Neutrophil (primary cell): ENCODE measurements around the gene OCSTAMP.

Experiments
- H3K27ac ChIP-seq: fragments of 200-600 bp; sonication (generic); 2 replicates; pipeline ENCODE4 v1.5.1; 2016; ENCODE audit warnings: mild to moderate bottlenecking, moderate library complexity
- H3K27me3 ChIP-seq: fragments of 200-600 bp; sonication (generic); 2 replicates; pipeline ENCODE4 v1.6.0; 2016; ENCODE audit warnings: mild to moderate bottlenecking
- H3K36me3 ChIP-seq: fragments of 200-600 bp; sonication (generic); 2 replicates; pipeline ENCODE4 v1.5.1; 2017
- H3K4me1 ChIP-seq, 2 experiments: fragments of 200-600 bp in 1 of 2; sonication (generic) in 1 of 2; 1 replicate in 1 of 2; 2 replicates in 1 of 2; pipeline versions ENCODE4 v1.5.1 to v1.6.1; 2013 to 2016; ENCODE audit warnings: low read depth in 1 of 2, low read length in 1 of 2, mild to moderate bottlenecking in 1 of 2, moderate library complexity in 1 of 2; ENCODE audit not compliant: control insufficient read depth in 1 of 2, insufficient read depth in 1 of 2
- H3K4me3 ChIP-seq, 2 experiments: fragments of 200-600 bp in 1 of 2; sonication (generic) in 1 of 2; 1 replicate in 1 of 2; 2 replicates in 1 of 2; pipeline ENCODE4 v1.5.1; 2013 to 2016; ENCODE audit warnings: low read depth in 1 of 2, low read length in 1 of 2, mild to moderate bottlenecking in 1 of 2, moderate library complexity in 1 of 2
- H3K9me3 ChIP-seq: fragments of 200-600 bp; sonication (generic); 2 replicates; pipeline ENCODE4 v1.5.1; 2016
- TF ChIP-seq, protein P1 (sequence below): fragments of 200-600 bp; sonication (generic); IDR thresholded peaks from 2 replicates; pipeline ENCODE4 v1.5.1; 2016; ENCODE audit warnings: antibody characterized with exemption

Gene OCSTAMP

DNA sequence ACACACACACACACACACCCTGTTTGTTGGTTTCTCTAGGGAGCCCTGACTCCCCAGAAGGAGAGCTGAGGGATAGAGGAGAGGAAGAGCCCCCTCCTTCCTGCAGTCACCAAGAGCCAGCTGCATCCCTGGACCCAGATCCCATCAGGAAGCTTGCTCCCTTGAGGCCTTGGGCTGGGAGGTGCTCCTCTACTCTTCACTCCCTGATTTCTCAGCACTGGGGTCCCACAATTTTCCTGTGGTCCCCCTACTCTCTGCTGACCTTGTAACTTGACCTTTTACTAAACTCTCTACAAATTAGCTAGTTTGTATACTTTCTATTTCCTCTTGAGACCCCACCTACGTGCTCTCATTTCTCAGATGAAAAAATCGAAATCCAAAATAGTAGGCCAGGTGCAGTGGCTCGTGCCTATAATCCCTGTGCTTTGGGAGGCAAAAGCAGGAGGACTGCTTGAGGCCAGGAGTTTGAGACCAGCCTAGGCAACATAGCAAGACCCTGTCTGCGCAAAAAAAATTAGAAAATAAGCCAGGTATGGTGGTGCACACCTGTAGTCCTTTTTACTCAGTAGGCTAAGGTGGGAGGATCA is 5.0 kb upstream of the OCSTAMP start:
- peaks cover 4 to 5% of the 10 kb centered on the region in 2 experiments for H3K4me1 ChIP-seq
- H3K9me3 ChIP-seq, result no peaks in the 10 kb centered on the region
- no peak overlapping the region for H3K27ac ChIP-seq
- no peak overlapping the region for H3K4me3 ChIP-seq
- TF ChIP-seq, protein P1, sequence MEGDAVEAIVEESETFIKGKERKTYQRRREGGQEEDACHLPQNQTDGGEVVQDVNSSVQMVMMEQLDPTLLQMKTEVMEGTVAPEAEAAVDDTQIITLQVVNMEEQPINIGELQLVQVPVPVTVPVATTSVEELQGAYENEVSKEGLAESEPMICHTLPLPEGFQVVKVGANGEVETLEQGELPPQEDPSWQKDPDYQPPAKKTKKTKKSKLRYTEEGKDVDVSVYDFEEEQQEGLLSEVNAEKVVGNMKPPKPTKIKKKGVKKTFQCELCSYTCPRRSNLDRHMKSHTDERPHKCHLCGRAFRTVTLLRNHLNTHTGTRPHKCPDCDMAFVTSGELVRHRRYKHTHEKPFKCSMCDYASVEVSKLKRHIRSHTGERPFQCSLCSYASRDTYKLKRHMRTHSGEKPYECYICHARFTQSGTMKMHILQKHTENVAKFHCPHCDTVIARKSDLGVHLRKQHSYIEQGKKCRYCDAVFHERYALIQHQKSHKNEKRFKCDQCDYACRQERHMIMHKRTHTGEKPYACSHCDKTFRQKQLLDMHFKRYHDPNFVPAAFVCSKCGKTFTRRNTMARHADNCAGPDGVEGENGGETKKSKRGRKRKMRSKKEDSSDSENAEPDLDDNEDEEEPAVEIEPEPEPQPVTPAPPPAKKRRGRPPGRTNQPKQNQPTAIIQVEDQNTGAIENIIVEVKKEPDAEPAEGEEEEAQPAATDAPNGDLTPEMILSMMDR, result no peak
- peaks cover 6% of the 10 kb centered on the region for H3K27me3 ChIP-seq
- H3K36me3 ChIP-seq, result no peaks in the 10 kb centered on the region

DNA sequence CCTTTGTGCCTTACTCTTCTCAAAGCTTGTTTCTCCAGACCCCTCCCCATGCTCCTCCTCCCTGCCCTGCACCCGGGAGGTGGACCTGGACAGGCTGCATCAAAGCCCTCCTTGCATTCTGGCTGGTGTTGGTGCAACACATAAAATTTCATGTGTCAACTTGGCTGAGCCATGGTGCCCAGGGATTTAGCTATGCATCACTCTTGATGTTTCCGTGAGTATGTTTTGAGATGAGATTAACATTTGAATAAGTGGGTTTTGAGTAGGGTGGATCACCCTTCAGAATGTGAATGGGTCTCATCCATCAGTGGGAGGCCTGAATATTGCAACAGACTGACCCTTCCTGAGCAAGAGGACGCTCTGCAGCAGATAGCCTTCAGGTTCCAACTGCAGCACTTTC is 4.4 kb upstream of the OCSTAMP start:
- Histone ChIP-seq H3K4me3 (no peak overlapping the region), H3K27ac (no peak overlapping the region), H3K27me3 (peaks cover 13% of the 10 kb centered on the region), H3K9me3 (no peaks in the 10 kb centered on the region), H3K36me3 (no peaks in the 10 kb centered on the region), H3K4me1 (peaks cover 6 to 7% of the 10 kb centered on the region in 2 experiments)
- TF ChIP-seq, protein P1, result no peak

DNA sequence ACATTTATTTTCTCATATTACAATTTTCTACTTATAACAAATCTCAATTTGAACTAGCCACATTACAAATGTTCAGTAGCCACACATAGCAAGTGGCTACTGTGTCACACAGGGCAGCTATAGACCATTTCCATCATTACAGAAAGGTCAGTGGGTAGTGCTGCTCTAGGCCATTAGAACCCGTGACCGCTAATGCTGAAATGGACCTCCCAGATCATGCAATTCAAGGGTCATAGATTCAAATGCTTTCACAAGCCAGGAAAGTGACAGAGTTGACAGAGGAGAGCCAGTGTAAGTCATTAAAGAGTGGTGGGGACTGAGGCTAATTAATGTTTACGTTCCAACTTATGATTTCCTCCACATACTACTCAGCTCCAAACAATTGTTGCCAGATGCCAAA is 3.5 kb upstream of the OCSTAMP start:
- Histone ChIP-seq H3K36me3 (no peaks in the 10 kb centered on the region), H3K4me3 (no peak overlapping the region), H3K9me3 (no peaks in the 10 kb centered on the region), H3K27me3 (peaks cover 14% of the 10 kb centered on the region), H3K27ac (no peak overlapping the region), H3K4me1 (peaks cover 6 to 7% of the 10 kb centered on the region in 2 experiments)
- TF ChIP-seq, protein P1, result no peak

DNA sequence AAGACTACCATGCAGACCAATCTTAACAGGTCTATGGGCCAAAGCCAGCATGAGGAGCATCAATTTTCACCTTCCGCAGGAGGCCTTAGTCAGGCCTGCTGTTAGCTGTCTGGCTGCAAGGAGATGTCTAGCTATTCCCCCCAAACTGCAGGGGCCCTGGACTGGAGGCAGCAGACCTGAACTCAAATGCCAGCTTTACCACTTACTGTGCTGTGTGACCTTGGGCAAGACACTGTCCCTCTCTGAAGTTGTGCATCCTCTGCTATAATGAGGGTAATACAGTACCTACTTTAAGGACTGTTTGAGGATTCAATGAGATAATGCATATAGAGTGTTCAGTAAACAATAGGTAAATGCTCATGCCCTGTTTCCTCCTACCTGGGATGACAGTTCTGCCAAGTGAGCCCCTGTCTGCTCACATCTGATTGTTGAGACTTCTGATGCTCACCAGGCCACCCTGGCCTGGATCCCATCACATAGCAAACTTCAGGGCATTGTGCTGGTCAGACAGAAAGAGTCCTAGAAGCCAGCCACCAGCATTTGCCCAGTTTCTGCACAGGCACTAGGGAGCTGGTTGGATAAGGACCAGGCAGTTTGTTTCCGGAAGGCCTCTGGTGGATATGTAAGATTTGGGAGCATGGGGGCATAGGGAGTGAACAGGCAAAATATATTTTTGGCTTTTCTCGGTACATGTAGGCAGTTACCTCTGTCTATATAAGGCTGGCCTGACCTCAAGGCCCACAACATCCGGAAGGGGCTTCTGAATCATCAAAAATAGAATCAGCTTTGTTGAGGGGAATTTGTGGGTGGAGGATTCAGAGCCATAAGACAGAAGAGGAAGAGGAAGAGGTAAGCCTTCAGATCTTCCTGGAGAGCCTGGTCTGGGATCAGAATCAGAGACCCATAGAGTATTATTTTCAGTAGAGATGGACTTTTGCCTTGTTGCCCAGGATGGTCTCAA is 2.3 kb upstream of the OCSTAMP start:
- Histone ChIP-seq H3K36me3 (no peaks in the 10 kb centered on the region), H3K4me3 (no peak overlapping the region), H3K27me3 (peaks cover 15% of the 10 kb centered on the region), H3K9me3 (no peaks in the 10 kb centered on the region), H3K4me1 (peaks cover 6 to 7% of the 10 kb centered on the region in 2 experiments), H3K27ac (no peak overlapping the region)
- TF ChIP-seq, protein P1, result no peak

DNA sequence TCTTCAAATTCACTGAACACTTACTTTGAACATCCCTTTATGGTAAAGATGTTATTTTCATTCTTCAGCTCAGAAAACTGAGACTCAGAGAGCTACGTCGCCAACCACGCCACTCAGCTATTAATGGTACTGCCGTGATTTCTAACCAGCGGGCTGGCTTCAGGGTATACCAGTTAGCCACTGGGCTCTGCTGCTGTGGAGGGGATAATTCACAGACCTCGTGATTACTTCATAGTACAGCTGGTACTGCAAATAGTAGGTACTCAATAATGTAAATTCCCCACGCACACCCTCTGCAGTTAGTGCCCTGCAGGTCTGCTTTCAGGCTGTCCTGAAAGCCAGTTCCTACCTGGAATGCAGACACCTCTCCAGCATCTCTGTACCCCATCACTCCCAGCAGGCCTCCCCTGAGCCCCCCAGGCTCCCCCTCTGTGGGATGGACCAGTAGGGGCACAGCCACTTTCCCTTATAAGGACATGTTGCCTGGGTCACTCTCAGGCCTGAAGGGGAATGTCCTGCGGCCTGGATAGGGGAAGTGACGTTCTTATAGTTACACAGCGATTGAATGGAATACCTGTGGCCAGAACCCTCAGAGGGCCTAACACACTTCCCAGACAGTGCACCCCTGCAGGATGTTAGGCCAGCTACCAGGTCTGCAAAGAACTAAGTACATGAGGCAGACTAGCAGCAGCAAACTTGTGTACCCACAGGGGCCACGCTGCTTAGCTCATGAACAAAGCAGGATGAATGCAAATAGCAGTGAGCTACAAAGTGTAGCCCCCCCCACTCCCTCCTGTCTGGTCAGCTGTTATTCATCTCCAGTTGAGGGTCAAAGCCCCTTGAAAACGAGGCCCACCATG is 1.3 kb upstream of the OCSTAMP start:
- H3K27ac ChIP-seq, result no peak overlapping the region
- TF ChIP-seq, protein P1, result no peak
- H3K9me3 ChIP-seq, result no peaks in the 10 kb centered on the region
- H3K27me3 ChIP-seq, result peaks cover 18% of the 10 kb centered on the region
- peaks cover 7 to 9% of the 10 kb centered on the region in 2 experiments for H3K4me1 ChIP-seq
- H3K4me3 ChIP-seq, result no peak overlapping the region
- H3K36me3 ChIP-seq, result no peaks in the 10 kb centered on the region
